Panc1 (cell line): ENCODE data around the gene TRIM42. TPM values are rescaled to one million over a fixed set of nuclear protein-coding genes. Genes with fewer than 3 reads are reported as not detected.

ENCODE experiments used
- ATAC-seq: fragments of 200-7000 bp; cut with Tn5 transposase; 2 replicates; pipeline ENCODE4 v1.9.1; 2020; ENCODE audit warnings: mild to moderate bottlenecking, moderate library complexity
- BruUV-seq: library from RNA; stranded (reverse); fragments of 400-500 nt; replicated peaks from 2 replicates; lab custom pipeline; 2021; lab: Mats Ljungman, UMichigan
- CTCF ChIA-PET: fragments of 300-600 bp; sonication (Branson Sonifier 250); formaldehyde crosslinking; loops from one replicate; lab custom pipeline; 2022; ENCODE audit warnings: antibody characterized with exemption; lab: Charles Lee
- POLR2A ChIA-PET: fragments of 300-600 bp; sonication (Branson Sonifier 250); formaldehyde crosslinking; loops from one replicate; lab custom pipeline; 2022; ENCODE audit warnings: antibody characterized with exemption; lab: Charles Lee
- DNase-seq: peaks from one replicate; pipeline ENCODE4 v3.0.0-alpha.2; 2010; ENCODE audit warnings: low read depth, low spot score
- H3K27ac ChIP-seq: 2 replicates; pipeline ENCODE4 v1.5.1; 2011; ENCODE audit warnings: mild to moderate bottlenecking, low read length, inconsistent platforms
- H3K27me3 ChIP-seq: fragments of 200-500 bp; sonication (Bioruptor generic); 2 replicates; pipeline ENCODE4 v1.6.0; 2014; ENCODE audit warnings: low read length, inconsistent platforms; ENCODE audit not compliant: control insufficient read depth, insufficient read depth
- H3K36me3 ChIP-seq: fragments of 200-500 bp; sonication (Bioruptor generic); 2 replicates; pipeline ENCODE4 v1.5.1; 2014; ENCODE audit warnings: inconsistent platforms, mild to moderate bottlenecking, low read length, moderate library complexity; ENCODE audit not compliant: control insufficient read depth, insufficient read depth
- H3K4me1 ChIP-seq: 2 replicates; pipeline ENCODE4 v1.5.1; 2011; ENCODE audit warnings: inconsistent platforms, mild to moderate bottlenecking, low read length, moderate library complexity; ENCODE audit not compliant: control insufficient read depth, insufficient read depth
- H3K4me3 ChIP-seq, 2 experiments: 2 replicates each; pipeline ENCODE4 v1.5.1; 2011 to 2012; ENCODE audit warnings: low read depth in 2 of 2, low read length in 2 of 2, mild to moderate bottlenecking in 2 of 2, inconsistent platforms in 1 of 2, moderate library complexity in 1 of 2
- H3K9me3 ChIP-seq: fragments of 200-500 bp; sonication (Bioruptor generic); 2 replicates; pipeline ENCODE4 v1.5.1; 2014; ENCODE audit warnings: low read depth, mild to moderate bottlenecking, inconsistent platforms, low read length, moderate library complexity; ENCODE audit not compliant: control insufficient read depth, insufficient read depth
- POLR2AphosphoS5 ChIP-seq: IDR thresholded peaks from 2 replicates; pipeline ENCODE4 v1.6.1; 2012; ENCODE audit warnings: mild to moderate bottlenecking, low read depth, low read length, moderate library complexity
- REST ChIP-seq, 2 experiments: IDR thresholded peaks; 2 replicates each; pipeline ENCODE4 v1.6.1; 2011 to 2012; ENCODE audit warnings: low read depth in 2 of 2, control low read depth in 1 of 2, low read length in 1 of 2, mild to moderate bottlenecking in 1 of 2, moderate library complexity in 1 of 2; ENCODE audit not compliant: insufficient read depth in 1 of 2
- SIN3A ChIP-seq: IDR thresholded peaks from 2 replicates; pipeline ENCODE4 v1.6.1; 2012; ENCODE audit warnings: low read depth, mild to moderate bottlenecking, low read length, moderate library complexity, borderline replicate concordance; ENCODE audit not compliant: insufficient read depth
- TCF7L2 ChIP-seq: IDR thresholded peaks from 2 replicates; pipeline ENCODE4 v1.6.1; 2011; ENCODE audit warnings: mild to moderate bottlenecking, low read depth, low read length, inconsistent platforms
- in situ Hi-C: cut with HindIII; loops from 2 replicates; pipeline ENCODE4 v1.10.0; 2016; ENCODE audit warnings: low sequenced_read_pairs, low pct_unique_long_range_greater_than_20kb
- intact Hi-C: fragments of 100-400 bp; cut with micrococcal nuclease; formaldehyde crosslinking; loops from one replicate; pipeline ENCODE4 v1.10.0; 2022; ENCODE audit not compliant: unreplicated experiment
- total RNA-seq: library from RNA; stranded (reverse); gene quantifications from one replicate; pipeline ENCODE4 v1.2.1, GENCODE V29; 2021; ENCODE audit not compliant: unreplicated experiment
- TF ChIP-seq, protein P1 (sequence below): fragments of 450-650 bp; IDR thresholded peaks from 2 replicates; pipeline ENCODE4 v1.5.1; 2017; ENCODE audit warnings: mild to moderate bottlenecking

The TRIM42 gene
- total RNA-seq, 1 experiment from 2014 or later: not detected

DNA sequence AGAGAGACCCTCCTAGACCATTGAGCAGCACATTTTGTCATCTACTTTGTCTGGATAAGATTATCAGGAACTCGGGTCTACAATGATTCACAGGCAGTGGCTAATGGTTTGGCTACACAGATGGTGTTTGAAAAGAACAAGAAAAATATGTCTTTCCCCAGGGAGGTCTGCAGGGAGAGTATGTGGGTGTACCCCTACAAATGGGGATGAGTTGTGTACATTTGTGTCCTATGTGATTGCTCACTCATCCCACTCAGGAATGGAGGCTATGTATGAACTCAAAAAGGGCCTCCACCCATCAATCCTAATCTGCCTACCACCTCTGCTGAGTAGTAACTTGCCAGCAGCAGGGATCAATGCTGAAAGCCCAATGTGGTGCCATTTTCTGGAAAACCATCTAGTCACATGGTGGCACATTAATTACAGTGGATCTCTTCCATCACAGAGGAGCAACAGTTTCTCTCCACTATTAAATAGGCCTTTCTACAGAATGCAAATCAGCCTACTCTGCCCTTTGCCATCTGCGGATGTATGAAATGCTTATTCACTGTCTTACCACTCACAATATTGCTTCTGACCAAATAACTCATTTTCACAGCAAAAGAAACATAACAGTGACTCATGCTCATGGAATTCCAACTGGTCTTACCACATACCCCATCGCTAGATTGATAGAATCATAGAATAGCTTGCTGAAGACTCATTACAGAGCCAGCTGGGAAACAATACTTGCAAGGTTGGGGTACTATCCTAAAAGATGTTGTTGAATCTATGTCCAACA is 48.3 kb upstream of the TRIM42 start:
- H3K36me3 ChIP-seq: no peaks in the 10 kb centered on the region
- no peaks in the 10 kb centered on the region for H3K27me3 ChIP-seq
- no peak overlapping the region for H3K4me3 ChIP-seq
- intact Hi-C loops (no loop called here), in situ Hi-C loops (no loop called here)
- no TSS peak for BruUV-seq
- DNase-seq (no peak), ATAC-seq (no peak)
- H3K27ac ChIP-seq: no peak overlapping the region
- ChIA-PET POLR2A (no interaction called here), CTCF (no interaction called here)
- H3K9me3 ChIP-seq: no peaks in the 10 kb centered on the region
- no peaks in the 10 kb centered on the region for H3K4me1 ChIP-seq
- no peak for TF ChIP-seq SIN3A
- TF ChIP-seq POLR2AphosphoS5: no peak
- TF ChIP-seq REST (IDR thresholded peaks at IDR 0.05; ENCODE audit: insufficient read depth in 1 of 2, low read depth in 2 of 2, low read length in 1 of 2): no peak
- TF ChIP-seq, protein P1, sequence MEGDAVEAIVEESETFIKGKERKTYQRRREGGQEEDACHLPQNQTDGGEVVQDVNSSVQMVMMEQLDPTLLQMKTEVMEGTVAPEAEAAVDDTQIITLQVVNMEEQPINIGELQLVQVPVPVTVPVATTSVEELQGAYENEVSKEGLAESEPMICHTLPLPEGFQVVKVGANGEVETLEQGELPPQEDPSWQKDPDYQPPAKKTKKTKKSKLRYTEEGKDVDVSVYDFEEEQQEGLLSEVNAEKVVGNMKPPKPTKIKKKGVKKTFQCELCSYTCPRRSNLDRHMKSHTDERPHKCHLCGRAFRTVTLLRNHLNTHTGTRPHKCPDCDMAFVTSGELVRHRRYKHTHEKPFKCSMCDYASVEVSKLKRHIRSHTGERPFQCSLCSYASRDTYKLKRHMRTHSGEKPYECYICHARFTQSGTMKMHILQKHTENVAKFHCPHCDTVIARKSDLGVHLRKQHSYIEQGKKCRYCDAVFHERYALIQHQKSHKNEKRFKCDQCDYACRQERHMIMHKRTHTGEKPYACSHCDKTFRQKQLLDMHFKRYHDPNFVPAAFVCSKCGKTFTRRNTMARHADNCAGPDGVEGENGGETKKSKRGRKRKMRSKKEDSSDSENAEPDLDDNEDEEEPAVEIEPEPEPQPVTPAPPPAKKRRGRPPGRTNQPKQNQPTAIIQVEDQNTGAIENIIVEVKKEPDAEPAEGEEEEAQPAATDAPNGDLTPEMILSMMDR: no peak
- no peak for TF ChIP-seq TCF7L2

- no peak for DNase-seq
- Histone ChIP-seq H3K27me3 (no peaks in the 10 kb centered on the region), H3K4me3 (no peak overlapping the region), H3K36me3 (no peaks in the 10 kb centered on the region), H3K4me1 (no peaks in the 10 kb centered on the region), H3K9me3 (no peaks in the 10 kb centered on the region), H3K27ac (no peak overlapping the region)
- ChIA-PET CTCF (no interaction called here), POLR2A (no interaction called here)
- no peak for ATAC-seq
- in situ Hi-C loops (no loop called here), intact Hi-C loops (no loop called here)
- TF ChIP-seq SIN3A: no peak
- TF ChIP-seq, protein P1: no peak
- no peak for TF ChIP-seq TCF7L2
- no peak for TF ChIP-seq REST (IDR thresholded peaks at IDR 0.05; ENCODE audit: insufficient read depth in 1 of 2, low read depth in 2 of 2, low read length in 1 of 2)
- TF ChIP-seq POLR2AphosphoS5: no peak
- no TSS peak for BruUV-seq
Observed at GRCh38 chr3:140630366-140630765, 47.5 kb upstream of the TRIM42 start.
